Brain pericyte (primary cell): ENCODE data around the gene SLC25A47.
"Not testable (repeated sequence)": the region's sequence is repeated elsewhere in the genome, so short reads cannot be mapped to it uniquely, and the experiment has no call there.

Source experiments
- DNase-seq: peaks from one replicate; pipeline ENCODE4 v3.0.0-alpha.2; 2012; ENCODE audit warnings: low read depth, low spot score

Gene SLC25A47

GRCh38 chr14:100290607-100291304, 32.4 kb upstream of the SLC25A47 start:
- DNase-seq, result no peak

DNA sequence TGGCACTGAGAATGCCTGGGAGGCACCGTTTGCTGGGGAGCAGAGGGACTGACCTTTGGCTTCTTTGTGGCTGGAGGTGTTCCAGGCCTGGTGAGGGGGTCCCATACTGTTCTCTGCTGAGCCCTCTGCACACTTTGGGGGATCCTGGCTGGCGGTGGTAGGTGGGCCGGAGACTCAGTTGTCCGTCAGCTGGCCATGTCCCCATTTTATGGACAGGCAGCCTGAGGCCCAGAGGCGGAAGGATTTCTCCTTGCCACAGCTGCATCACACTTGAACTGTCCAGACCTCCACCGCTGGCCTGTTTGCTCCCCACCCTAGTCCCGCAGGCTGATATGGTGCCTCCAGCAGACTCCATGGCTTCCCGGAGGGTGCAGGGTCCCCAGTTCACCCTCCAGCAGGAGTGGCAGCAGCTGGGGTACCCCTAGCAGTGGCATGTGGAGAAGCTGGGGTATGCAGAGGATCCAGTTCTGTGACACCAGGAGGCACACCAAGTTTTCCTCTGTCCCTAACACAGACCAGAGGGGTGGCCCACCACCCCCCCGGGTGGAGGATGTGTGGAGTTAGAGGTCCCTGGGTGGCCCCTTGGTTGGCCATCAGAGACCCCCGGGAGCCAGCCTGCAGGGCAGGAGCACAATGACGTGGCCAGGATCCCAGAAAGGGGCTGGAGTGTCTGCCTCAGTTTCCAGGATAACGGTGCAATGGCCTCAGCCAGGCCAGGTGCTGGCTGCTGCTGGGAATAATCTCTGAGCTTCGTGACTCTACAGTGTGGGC, 31.6 kb upstream of the SLC25A47 start:
- no peak for DNase-seq

GRCh38 chr14:100292301-100292775, 30.8 kb upstream of the SLC25A47 start:
- no peak for DNase-seq

DNA sequence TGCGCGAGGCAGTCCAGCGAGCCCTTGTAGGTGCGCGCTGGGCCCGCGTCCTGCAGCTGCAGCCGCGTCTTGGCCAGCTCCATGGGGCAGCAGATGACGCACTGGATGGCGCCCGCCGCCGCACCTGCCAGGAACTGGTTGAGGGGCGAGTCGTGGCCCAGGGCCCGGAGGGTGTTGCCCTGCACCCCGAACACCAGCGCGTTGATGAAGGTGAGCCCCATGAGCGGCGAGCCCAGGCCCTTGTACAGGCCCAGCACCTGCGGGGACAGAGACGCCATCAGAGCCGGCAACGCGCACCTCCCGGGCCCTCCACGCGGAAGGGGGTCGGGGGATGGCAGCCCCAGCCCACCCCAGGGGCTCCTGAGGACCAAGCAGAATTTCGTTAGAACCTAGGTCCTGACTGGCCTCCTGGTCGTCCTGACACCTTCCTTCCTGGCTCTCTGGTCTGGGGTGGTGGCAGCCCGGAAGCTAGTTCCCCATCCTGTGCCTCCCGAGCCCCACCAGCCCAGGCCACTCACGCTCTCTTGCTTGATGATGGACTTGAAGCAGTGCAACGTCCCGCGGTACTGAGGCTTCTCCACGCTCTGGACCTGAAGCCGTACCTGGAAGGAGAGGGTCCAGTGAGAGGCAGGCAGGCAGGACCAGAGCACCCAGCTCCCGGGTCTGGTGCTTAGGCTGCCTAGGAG, 30.2 kb upstream of the SLC25A47 start:
- DNase-seq, result no peak

GRCh38 chr14:100293497-100294212, 29.5 kb upstream of the SLC25A47 start:
- DNase-seq, result no peak

DNA sequence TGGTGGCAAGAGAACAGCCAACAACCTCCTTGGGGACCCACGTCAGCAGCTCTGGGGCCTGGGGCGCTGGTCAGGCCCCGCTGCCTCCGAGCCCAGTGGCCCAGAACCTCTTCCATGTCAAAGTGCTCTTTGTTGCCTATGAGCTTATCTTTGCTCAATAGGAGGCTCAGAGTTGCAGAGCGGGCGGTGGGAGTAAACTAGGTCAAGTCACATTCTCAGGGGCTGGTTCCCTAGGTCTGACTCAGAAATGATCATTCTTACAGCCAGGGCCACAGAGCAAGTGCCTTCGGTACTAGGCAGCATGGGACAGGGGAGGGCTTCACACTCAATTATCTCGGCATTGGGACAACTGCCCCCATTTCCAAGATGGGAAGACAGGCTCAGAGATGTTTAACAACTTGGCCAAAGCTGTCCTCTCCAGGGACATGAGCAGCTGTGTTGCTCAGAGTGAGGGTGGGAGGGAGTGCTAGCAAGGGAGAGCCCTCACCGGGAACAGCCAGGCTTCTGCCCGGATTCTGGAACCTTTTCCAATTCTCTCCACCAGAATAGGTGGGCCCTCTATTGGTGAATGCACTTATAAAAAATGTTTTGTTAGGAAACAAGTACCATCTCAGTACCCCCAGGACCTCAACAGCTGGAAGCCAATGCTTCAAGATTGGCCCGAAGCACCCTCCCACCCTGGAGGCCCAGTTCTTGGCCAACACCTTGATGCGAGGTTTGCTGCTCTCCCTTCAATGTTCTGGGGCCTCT, 28.8 kb upstream of the SLC25A47 start:
- DNase-seq, result no peak

GRCh38 chr14:100294963-100295330, 28.2 kb upstream of the SLC25A47 start:
- DNase-seq, result no peak

- DNase-seq, result no peak
These were observed 27.6 kb upstream of the SLC25A47 start for GRCh38 chr14:100295376-100296105.

DNA sequence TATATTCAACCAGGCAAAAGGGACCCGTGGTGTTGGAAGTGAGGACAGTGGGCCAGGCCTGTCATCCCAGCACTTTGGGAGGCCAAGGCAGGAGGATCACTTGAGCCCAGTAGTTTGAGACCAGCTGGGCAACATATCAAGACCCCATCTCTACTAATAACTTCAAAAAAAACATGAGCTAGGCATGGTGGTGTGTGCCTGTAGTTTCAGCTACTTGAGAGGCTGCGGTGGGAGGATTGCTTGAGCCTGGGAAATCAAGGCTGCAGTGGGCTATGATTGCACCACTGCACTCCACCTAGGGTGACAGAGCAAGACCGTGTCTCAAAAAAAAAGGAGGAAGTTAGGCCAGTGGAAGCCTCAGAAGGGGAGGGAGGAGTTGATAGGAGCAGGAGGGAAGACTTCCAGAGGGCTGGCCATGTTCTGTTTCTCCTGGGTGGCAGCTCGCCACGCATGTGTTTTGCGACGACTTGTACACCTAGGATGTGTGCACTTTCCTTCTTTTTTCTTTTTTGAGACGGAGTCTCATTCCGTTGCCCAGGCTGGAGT, 27.0 kb upstream of the SLC25A47 start:
- DNase-seq, result no peak

GRCh38 chr14:100296729-100297128, 26.4 kb upstream of the SLC25A47 start:
- DNase-seq, result not testable (repeated sequence)

GRCh38 chr14:100297320-100298300, 25.5 kb upstream of the SLC25A47 start:
- DNase-seq, result no peak

DNA sequence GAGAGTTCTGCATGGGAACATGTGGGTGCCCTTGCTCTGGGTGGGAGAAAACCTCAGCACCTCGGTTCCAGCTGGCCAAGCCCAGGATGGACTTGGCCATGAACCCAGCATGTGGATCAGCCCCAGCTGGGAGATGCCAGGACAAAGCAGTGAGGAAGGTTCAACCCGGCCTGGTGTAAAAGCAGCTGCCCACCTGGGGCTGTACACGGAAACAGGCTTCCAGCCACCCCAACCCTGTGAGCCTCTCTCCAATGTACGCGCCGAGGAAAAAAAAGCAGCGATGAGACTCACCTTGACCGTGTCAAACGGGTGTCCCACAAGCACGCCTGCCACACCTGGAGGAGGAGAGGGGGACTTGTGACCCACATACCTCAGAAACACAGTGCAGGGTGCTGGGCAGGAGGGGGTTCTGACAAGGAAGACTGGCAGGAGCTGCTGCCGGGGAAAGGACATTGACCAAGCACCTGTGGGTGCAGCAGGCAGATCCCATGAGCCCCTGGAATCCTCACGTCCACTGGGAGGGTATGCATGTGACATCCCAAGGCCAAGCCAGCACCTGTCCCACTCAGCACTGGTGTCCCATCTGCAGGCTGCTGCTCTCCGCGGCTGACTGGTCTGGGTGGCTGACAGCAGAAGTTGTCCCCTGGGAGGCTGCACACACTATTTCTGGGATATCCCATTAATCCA, 24.4 kb upstream of the SLC25A47 start:
- no peak for DNase-seq

DNA sequence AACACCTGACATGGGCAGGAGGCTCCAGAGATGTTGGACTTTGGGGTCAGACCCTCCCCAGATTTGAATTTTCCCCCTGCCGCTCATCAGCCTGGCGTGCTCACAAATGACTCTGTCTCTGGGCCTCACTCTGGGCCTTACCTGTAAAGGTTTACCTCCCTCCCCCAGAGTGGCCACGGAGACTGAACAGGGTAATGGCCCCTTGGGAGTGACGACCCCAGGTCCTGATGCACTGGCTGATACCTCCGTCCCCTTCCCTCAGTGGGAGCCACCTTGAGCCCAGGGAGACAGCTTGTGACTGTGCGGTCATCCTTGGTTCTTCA, 23.9 kb upstream of the SLC25A47 start:
- DNase-seq, result no peak

DNA sequence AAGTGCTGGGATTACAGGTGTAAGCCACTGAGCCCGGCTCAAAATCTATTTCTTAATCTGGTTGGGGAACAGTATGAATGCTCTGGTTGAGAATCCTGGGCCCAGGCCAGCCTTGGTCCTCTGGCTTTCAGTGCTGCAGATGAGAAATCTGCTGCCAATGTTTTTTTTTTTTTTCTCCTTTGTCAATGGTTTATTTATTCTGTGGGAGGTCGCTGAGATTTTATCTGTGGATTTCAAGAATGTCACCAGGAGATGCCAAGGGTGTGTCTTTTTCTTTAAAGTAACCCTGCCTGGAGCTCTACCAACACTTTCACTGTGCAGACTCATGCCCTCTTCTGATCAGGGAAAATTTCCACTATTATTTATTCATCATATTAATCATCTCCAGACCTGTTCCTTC, 20.5 kb upstream of the SLC25A47 start:
- DNase-seq, result no peak

- no peak for DNase-seq
These were observed 20.0 kb upstream of the SLC25A47 start for GRCh38 chr14:100303179-100303578.

DNA sequence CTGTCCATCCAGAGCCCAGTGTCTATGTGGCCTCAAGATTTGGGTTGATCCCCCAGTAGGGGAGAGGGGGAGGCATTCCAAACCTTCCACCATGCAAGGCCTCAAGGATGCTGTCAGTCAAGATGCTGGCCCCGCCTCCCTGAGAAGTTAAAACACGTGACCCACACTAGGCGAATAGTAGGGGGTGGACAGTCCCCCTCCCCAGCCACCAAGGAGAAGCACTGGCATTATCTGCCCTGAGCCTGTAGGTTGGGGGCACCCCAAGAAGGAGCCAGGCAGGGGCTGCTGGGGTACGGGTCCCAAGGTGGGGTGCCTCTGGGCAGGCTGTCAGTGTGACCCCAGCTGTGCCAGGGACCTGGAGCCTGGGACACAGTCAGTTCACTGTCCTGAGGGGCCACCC, 19.2 kb upstream of the SLC25A47 start:
- no peak for DNase-seq

- no peak for DNase-seq
These were observed 18.3 kb upstream of the SLC25A47 start for GRCh38 chr14:100304825-100305323.

GRCh38 chr14:100305324-100306100, 17.6 kb upstream of the SLC25A47 start:
- DNase-seq, result no peak
